Panc1 (cell line): ENCODE results near the gene OR10H3.

Experiments
- TCF7L2 ChIP-seq: IDR thresholded peaks from 2 replicates; pipeline ENCODE4 v1.6.1; 2011; ENCODE audit warnings: mild to moderate bottlenecking, low read depth, low read length, inconsistent platforms
- TF ChIP-seq, protein P1 (sequence below): fragments of 450-650 bp; IDR thresholded peaks from 2 replicates; pipeline ENCODE4 v1.5.1; 2017; ENCODE audit warnings: mild to moderate bottlenecking

DNA sequence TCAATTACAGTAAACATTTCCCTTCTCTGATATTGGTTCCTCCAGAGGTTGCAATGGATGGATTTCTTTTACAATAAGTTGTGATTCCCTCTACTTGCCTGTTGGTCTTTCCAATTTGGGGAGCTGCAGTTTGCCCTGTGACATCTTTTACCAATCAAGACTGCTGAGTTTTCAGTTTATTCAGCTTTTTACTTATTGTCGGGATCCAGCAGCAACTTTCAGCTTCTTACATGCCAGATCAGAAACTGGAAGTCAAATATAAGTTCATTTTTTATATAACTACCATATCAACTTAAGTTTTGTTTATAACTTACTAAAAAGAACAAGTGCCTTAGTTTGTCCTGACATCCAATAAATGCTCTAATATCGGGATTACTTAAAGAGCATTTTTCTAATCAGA is 10.5 kb downstream of the OR10H3 start:
- TF ChIP-seq, protein P1, sequence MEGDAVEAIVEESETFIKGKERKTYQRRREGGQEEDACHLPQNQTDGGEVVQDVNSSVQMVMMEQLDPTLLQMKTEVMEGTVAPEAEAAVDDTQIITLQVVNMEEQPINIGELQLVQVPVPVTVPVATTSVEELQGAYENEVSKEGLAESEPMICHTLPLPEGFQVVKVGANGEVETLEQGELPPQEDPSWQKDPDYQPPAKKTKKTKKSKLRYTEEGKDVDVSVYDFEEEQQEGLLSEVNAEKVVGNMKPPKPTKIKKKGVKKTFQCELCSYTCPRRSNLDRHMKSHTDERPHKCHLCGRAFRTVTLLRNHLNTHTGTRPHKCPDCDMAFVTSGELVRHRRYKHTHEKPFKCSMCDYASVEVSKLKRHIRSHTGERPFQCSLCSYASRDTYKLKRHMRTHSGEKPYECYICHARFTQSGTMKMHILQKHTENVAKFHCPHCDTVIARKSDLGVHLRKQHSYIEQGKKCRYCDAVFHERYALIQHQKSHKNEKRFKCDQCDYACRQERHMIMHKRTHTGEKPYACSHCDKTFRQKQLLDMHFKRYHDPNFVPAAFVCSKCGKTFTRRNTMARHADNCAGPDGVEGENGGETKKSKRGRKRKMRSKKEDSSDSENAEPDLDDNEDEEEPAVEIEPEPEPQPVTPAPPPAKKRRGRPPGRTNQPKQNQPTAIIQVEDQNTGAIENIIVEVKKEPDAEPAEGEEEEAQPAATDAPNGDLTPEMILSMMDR: no peak
- no peak for TF ChIP-seq TCF7L2
